Adipose tissue (tissue), 3 donors: ENCODE data around the gene TNRC18. TPM values are rescaled to one million over a fixed set of nuclear protein-coding genes. Genes with fewer than 3 reads are reported as not detected.

Source experiments
- H3K27ac ChIP-seq: one replicate; pipeline ENCODE4 v1.5.1; 2013; ENCODE audit warnings: low read depth, low read length
- WGBS, 3 donors: extraction: QIAGEN DNeasy Blood & Tissue Kit; methylation state at CpG; one replicate each; pipeline ENCODE4 v1.1.7; 2013; 5-methylcytosine and 5-hydroxymethylcytosine counted together
- polyA plus RNA-seq, 3 donors: library from polyadenylated mRNA; stranded (reverse); fragments of 200-250 nt; gene quantifications; one replicate each; pipeline ENCODE4 v1.2.3, GENCODE V29; 2013
- donor health status: healthy with polysubstance abuse.
- donor health status: Bipolar disorder and iron deficiency.
- donor health status: healthy.

The TNRC18 gene
- polyA plus RNA-seq, 3 donors: 20.4 to 45.5 (median 28.0) TPM

DNA sequence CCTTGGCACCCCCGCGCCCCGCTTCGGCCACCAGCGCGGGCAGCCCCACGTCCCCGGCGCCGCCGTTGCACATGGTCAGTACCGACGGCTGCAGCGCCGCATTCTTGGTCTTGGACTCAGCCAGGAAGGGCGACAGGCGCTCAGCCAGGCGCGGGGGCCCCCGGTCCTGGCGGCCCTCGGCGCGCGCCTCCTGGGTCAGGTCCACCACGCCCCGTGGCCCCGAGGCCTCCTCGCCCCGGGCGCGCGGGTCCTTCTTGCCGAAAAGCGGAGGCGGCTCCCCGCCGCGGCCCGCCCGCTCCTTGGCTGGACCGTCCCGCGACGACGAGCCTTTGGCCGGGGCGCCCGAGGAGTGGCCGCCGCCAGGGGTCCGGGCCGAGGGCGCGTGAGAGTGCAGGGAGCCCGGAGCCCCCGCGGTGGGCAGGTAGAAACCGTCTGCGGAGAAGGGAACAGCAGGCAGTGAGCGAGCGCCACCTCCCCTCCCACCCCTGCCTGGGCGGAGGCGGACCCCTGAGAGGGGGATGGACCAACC is 34.7 kb downstream of the TNRC18 start:
- whole genome bisulfite sequencing, 3 donors: 90 to 93% (median 90%) methylated on average over 49 to 64 of the region's 64 CpGs
- no peak overlapping the region for H3K27ac ChIP-seq

DNA sequence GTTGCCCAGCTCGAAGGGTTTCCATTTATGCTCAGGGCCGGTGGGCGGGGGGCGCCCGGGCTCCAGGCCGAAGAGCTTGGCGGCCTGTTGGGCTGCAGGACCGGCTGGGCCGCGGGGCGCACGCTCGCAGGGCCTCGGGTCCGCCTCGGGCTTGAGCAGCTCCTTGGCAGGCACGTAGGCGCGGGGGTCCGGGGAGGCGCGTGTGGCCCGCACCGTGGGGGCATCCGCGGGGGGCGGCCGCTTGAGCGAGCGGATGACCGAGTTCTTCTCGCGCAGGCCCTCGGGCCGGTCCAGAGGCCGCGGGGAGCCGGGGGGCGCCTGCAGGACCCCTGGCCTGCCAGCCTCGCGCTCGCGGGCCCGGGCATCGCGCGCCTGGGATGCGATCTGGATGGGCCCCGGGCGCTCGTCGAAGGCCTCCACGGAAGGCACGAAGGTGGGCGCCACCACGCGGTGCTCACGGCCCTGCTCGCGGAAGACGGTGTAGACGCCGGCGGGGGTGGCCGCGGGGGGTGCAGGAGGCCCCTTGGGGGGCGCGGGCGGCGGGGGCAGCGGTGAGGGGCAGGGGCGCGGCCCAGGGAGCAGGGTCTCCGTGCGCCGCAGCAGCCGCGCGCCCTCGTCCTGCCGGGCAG is 35.2 kb downstream of the TNRC18 start:
- 91 to 94% (median 91%) methylated on average over 54 to 81 of the region's 81 CpGs for WGBS, 3 donors
- no peak overlapping the region for H3K27ac ChIP-seq

- WGBS, 3 donors: 95 to 97% (median 96%) methylated on average over 36 to 45 of the region's 45 CpGs
- H3K27ac ChIP-seq: no peak overlapping the region
Measured at GRCh38 chr7:5387711-5388245, 35.9 kb downstream of the TNRC18 start.

DNA sequence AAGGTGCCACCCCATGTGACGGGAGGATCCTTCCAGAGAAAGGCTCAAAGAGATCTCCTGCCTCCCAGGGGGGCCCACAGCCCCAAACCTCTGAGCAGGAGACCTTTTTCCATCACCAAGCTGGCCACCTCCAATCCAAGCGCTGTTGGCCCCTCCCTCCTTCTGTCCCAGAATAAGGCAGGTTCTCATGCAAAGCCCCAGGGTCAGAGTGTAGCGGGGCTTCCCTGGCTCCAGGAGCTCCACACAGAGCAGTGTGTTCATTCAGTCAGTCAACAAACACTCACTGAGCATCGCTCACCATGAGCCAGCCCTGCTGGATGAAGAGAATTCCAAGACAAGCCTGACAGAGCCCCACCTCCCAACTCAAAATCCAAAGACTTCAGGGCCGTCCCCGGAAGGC is 39.0 kb downstream of the TNRC18 start:
- no peak overlapping the region for H3K27ac ChIP-seq
- WGBS, 3 donors: 72 to 73% (median 73%) methylated on average over 6 of the region's 6 CpGs

- 71 to 73% (median 72%) methylated on average over 15 to 16 of the region's 16 CpGs for WGBS, 3 donors
- no peak overlapping the region for H3K27ac ChIP-seq
Measured at GRCh38 chr7:5383314-5384098, 40.1 kb downstream of the TNRC18 start.

DNA sequence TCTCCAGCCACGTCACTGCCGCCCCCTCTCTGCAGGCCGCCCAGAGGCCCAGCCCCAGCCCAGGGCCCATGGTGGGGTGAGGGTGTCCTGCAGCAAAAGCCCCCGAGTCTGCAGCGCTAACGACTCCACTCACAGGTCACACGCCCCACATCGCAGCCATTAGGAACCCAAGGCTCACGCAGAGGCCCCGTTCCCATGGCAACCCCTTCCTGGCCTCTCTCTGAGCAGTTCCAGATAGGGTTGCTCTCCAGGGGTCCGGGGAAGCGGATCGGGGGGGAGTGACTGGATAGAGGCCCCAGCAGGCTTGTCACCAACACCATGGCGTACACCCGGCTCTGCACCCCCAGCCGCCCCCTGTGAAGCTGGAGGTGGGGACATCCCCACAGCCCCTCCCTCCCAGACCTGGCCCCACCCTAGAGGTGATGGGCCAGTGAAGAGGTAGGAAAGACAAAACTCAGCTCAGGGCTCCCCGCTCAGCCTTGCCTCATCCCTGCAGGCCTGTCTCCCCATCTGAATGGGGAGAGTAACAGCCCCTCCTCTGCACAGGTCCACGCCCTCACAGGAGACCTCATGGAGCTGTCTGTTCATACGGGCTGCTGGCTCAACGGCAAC is 41.2 kb downstream of the TNRC18 start:
- H3K27ac ChIP-seq: no peak overlapping the region

DNA sequence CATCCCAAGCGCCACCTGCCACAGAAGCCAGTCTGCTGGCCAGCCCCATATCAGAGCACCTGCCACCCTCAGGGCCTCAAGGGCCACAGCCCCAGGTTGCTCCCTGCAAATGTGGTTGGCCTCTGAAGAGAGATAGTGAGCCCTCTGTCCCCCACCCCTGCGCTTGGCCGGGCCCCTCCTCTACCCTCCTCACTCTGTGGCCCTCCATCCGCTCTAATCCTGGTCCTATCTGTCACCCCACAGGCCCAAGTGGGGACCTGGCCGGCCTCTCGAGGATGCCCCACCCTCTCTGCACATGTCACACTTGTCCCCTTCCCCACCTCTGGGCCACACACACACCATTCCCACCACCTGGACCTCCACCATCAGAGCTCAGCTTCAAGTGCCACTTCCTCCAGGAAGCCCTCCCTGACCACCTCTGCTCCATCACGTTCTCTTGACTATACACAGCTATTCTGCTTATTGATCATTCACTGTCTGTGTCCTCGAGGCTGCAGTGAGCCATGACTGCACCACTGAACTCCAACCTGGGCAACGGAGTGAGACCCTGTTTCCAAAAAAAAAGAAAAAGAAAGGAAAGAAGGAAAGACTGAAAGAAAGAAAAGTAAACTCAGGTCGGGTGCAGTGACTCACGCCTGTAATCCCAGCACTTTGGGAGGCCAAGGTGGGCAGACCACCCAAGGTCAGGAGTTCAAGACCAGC is 42.4 kb downstream of the TNRC18 start:
- 71 to 76% (median 73%) methylated on average over 9 to 11 of the region's 11 CpGs for WGBS, 3 donors
- H3K27ac ChIP-seq: no peak overlapping the region

More for the DNA sequence above, 41.2 kb downstream of the TNRC18 start:
- 56 to 59% (median 56%) methylated on average over 20 of the region's 20 CpGs for WGBS, 3 donors

- 78 to 89% (median 85%) methylated on average over 20 of the region's 20 CpGs for WGBS, 3 donors
- no peak overlapping the region for H3K27ac ChIP-seq
Measured at GRCh38 chr7:5380350-5381070, 43.1 kb downstream of the TNRC18 start.

DNA sequence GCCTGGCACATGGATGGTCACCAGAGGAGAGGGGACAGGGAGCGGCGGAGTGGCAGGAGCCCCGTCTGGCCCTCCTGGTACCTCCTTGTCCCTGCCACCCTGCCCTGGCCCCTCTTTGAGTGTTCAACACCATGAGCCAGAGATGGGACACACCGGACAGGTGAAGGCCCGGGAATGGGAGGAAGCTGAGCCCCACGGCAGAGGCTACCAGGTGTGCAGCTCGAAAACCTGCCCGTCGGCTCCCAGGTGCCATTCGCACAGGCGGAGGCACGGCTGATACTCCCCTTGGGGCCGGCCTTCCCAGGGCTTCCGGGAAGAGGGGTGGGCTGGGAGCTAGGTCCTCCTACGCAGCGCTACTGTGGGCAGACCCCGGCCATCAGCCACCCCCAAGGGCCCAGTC is 44.1 kb downstream of the TNRC18 start:
- no peak overlapping the region for H3K27ac ChIP-seq
- 85 to 90% (median 87%) methylated on average over 14 to 17 of the region's 17 CpGs for WGBS, 3 donors

GRCh38 chr7:5377816-5378215 is 45.8 kb downstream of the TNRC18 start:
- no peak overlapping the region for H3K27ac ChIP-seq

GRCh38 chr7:5377279-5377678 is 46.4 kb downstream of the TNRC18 start:
- 94 to 95% (median 94%) methylated on average over 19 to 20 of the region's 20 CpGs for WGBS, 3 donors
- H3K27ac ChIP-seq: no peak overlapping the region

More at GRCh38 chr7:5377816-5378215, 45.8 kb downstream of the TNRC18 start:
- 93 to 94% (median 93%) methylated on average over 16 of the region's 16 CpGs for WGBS, 3 donors

DNA sequence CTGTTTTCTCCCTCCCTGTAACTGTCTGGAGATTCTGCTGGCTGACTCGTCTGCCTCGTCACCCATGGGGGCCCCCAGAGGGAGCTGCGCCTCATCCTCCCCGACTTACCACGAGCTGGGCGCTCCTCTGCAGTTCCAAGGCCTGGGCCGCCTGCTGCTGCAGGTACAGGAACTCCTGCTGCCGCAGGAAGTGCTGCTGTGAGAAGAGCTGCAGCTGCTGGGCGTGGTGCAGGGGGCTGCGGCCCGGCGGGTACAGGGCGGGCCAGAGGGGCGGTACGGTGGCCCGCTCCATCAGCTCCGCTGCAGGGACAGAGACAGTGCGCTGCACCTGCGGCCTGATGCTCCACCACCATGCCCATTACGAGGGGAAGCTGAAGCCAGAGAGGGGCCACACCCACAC is 47.7 kb downstream of the TNRC18 start:
- 77 to 85% (median 80%) methylated on average over 19 to 20 of the region's 20 CpGs for WGBS, 3 donors
- no peak overlapping the region for H3K27ac ChIP-seq

DNA sequence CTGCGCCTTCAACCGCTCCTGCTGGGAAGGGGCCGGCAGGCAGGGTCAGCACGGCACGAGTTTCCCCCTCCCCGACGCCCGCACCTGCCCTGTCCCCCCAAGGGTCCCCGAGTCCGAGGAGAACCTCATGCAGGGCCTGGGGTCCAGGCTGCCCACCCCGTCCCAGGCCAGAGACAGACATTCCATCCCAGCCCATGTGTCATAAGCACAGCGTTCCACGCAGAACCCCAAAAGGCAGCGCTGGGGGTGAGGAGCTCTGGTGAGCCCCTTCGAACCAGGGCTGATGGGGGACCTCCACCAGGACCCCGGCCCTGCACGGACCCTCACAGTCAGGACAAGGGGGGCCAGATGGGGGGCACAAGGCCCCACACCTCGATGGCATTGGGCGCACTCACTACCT is 49.2 kb downstream of the TNRC18 start:
- H3K27ac ChIP-seq: no peak overlapping the region
- 92 to 96% (median 95%) methylated on average over 19 of the region's 19 CpGs for WGBS, 3 donors

GRCh38 chr7:5373300-5373699 is 50.3 kb downstream of the TNRC18 start:
- H3K27ac ChIP-seq: no peak overlapping the region
- 86 to 89% (median 88%) methylated on average over 6 of the region's 6 CpGs for WGBS, 3 donors

- no peak overlapping the region for H3K27ac ChIP-seq
- 90 to 93% (median 91%) methylated on average over 53 to 55 of the region's 55 CpGs for WGBS, 3 donors
Measured at GRCh38 chr7:5370454-5371353, 52.9 kb downstream of the TNRC18 start.

DNA sequence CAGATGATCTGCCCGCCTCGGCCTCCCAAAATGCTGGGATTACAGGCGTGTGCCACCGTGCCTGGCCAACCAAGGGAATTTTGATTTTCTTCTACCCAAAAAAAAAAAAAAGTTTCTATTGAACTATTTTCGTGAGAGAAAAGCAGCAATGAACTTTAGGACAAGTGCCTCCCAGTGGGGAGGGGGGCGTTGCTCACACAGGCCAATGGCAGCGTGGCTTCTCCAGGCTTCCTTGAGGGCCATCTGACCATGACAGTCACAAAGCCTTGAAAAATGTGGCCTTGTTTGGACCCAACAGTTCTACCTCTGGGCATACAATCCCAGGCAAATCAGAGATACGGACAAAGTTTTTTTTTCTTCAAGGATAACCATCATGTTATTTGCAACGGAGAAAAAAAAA is 56.0 kb downstream of the TNRC18 start:
- 76 to 82% (median 80%) methylated on average over 9 of the region's 9 CpGs for WGBS, 3 donors
- H3K27ac ChIP-seq: no peak overlapping the region
